Neural progenitor cell (in vitro differentiated cells): Measurements from ENCODE around the gene KLK3. TPM values are rescaled to one million over a fixed set of nuclear protein-coding genes. Genes with fewer than 3 reads are reported as not detected.

Source experiments
- DNase-seq: peaks from one replicate; pipeline ENCODE4 v3.0.0-alpha.2; 2016; ENCODE audit warnings: low spot score
- H2AFZ ChIP-seq: fragments of 200-600 bp; sonication (generic); replicated peaks from 2 replicates; pipeline ENCODE4 v1.6.1; 2016; ENCODE audit warnings: antibody characterized with exemption
- H3F3A ChIP-seq: fragments of 200-600 bp; sonication (generic); 2 replicates; pipeline ENCODE4 v1.6.1; 2016; ENCODE audit warnings: antibody characterized with exemption, low read depth
- H3K27ac ChIP-seq: fragments of 200-600 bp; sonication (generic); 2 replicates; pipeline ENCODE4 v1.5.1; 2016; ENCODE audit warnings: mild to moderate bottlenecking
- H3K27me3 ChIP-seq: fragments of 200-600 bp; sonication (generic); 2 replicates; pipeline ENCODE4 v1.6.1; 2016; ENCODE audit warnings: mild to moderate bottlenecking, moderate library complexity
- H3K36me3 ChIP-seq: fragments of 200-600 bp; sonication (generic); 2 replicates; pipeline ENCODE4 v1.5.1; 2016
- H3K4me1 ChIP-seq: fragments of 200-600 bp; sonication (generic); 2 replicates; pipeline ENCODE4 v1.6.1; 2016; ENCODE audit warnings: mixed run types
- H3K4me2 ChIP-seq: fragments of 200-600 bp; sonication (generic); 2 replicates; pipeline ENCODE4 v1.6.1; 2016
- H3K4me3 ChIP-seq: fragments of 200-600 bp; sonication (generic); 2 replicates; pipeline ENCODE4 v1.5.1; 2016
- H3K79me2 ChIP-seq: fragments of 200-600 bp; sonication (generic); 2 replicates; pipeline ENCODE4 v1.6.1; 2016; ENCODE audit warnings: low read depth
- H3K9ac ChIP-seq: fragments of 200-600 bp; sonication (generic); 2 replicates; pipeline ENCODE4 v1.6.1; 2016
- H3K9me3 ChIP-seq: fragments of 200-600 bp; sonication (generic); 2 replicates; pipeline ENCODE4 v1.5.1; 2016; ENCODE audit warnings: low read depth
- H4K20me1 ChIP-seq: fragments of 200-600 bp; sonication (generic); 2 replicates; pipeline ENCODE4 v1.6.1; 2016; ENCODE audit warnings: low read depth
- H3K27ac Mint-ChIP-seq: 3 replicates; pipeline ENCODE4 v1.8.0; 2021; ENCODE audit warnings: mixed read lengths
- H3K27me3 Mint-ChIP-seq: 2 replicates; pipeline ENCODE4 v1.8.0; 2022; ENCODE audit warnings: low read depth, mild to moderate bottlenecking, inconsistent platforms, moderate library complexity, mixed read lengths; ENCODE audit not compliant: insufficient read depth
- H3K36me3 Mint-ChIP-seq: 3 replicates; pipeline ENCODE4 v1.8.0; 2021; ENCODE audit warnings: mixed read lengths
- H3K4me1 Mint-ChIP-seq: 3 replicates; pipeline ENCODE4 v1.8.0; 2021; ENCODE audit warnings: mixed read lengths
- H3K4me3 Mint-ChIP-seq: 3 replicates; pipeline ENCODE4 v1.8.0; 2021; ENCODE audit warnings: mild to moderate bottlenecking, moderate library complexity, mixed read lengths
- H3K9me3 Mint-ChIP-seq: 3 replicates; pipeline ENCODE4 v1.8.0; 2020; ENCODE audit warnings: mixed read lengths
- CTCF ChIP-seq: fragments of 200-600 bp; sonication (generic); IDR thresholded peaks from 2 replicates; pipeline ENCODE4 v1.5.1; 2017; ENCODE audit warnings: antibody characterized with exemption, mild to moderate bottlenecking
- EZH2 ChIP-seq: fragments of 200-600 bp; sonication (generic); IDR thresholded peaks from 2 replicates; pipeline ENCODE4 v1.6.1; 2017; ENCODE audit warnings: antibody characterized with exemption, mild to moderate bottlenecking, moderate library complexity
- EZH2phosphoT487 ChIP-seq: fragments of 200-600 bp; sonication (generic); IDR thresholded peaks from 2 replicates; pipeline ENCODE4 v1.6.1; 2017; ENCODE audit warnings: antibody characterized with exemption
- total RNA-seq: library from RNA; depleted of rRNA; stranded (reverse); fragments of >200 nt; gene quantifications from 2 replicates; pipeline ENCODE4 v1.2.3, GENCODE V29; 2015; ENCODE audit warnings: low replicate concordance

Gene KLK3
- total RNA-seq, 1 donor from 2014 or later: not detected

- no peak overlapping the region for H3K27ac Mint-ChIP-seq
- no peaks in the 10 kb centered on the region for H3K4me1 Mint-ChIP-seq
- Histone ChIP-seq H2AFZ (no peak overlapping the region), H3K36me3 (no peaks in the 10 kb centered on the region), H3K27ac (no peak overlapping the region), H3F3A (no peaks in the 10 kb centered on the region), H3K9me3 (no peaks in the 10 kb centered on the region), H3K27me3 (peaks cover 46% of the 10 kb centered on the region), H3K9ac (no peak overlapping the region), H3K4me3 (no peak overlapping the region), H3K4me1 (no peaks in the 10 kb centered on the region), H3K4me2 (no peak overlapping the region), H3K79me2 (no peaks in the 10 kb centered on the region), H4K20me1 (no peaks in the 10 kb centered on the region)
- H3K36me3 Mint-ChIP-seq: no peaks in the 10 kb centered on the region
- no peak for TF ChIP-seq CTCF
- no peak for TF ChIP-seq EZH2phosphoT487
- TF ChIP-seq EZH2: no peak
- no peak overlapping the region for H3K4me3 Mint-ChIP-seq
- peaks cover 20% of the 10 kb centered on the region for H3K27me3 Mint-ChIP-seq
- H3K9me3 Mint-ChIP-seq: peaks cover 2% of the 10 kb centered on the region
- DNase-seq: no peak
Measured at GRCh38 chr19:50861010-50861409, 6.3 kb downstream of the KLK3 start.

GRCh38 chr19:50861496-50862286 is 7.0 kb downstream of the KLK3 start:
- peaks cover 2% of the 10 kb centered on the region for H3K9me3 Mint-ChIP-seq
- peaks cover 20% of the 10 kb centered on the region for H3K27me3 Mint-ChIP-seq
- Histone ChIP-seq H3F3A (no peaks in the 10 kb centered on the region), H3K9ac (no peak overlapping the region), H3K27me3 (peaks cover 51% of the 10 kb centered on the region), H4K20me1 (no peaks in the 10 kb centered on the region), H3K27ac (no peak overlapping the region), H3K36me3 (no peaks in the 10 kb centered on the region), H3K4me2 (no peak overlapping the region), H2AFZ (no peak overlapping the region), H3K4me1 (no peaks in the 10 kb centered on the region), H3K4me3 (no peak overlapping the region), H3K79me2 (no peaks in the 10 kb centered on the region), H3K9me3 (no peaks in the 10 kb centered on the region)
- H3K4me3 Mint-ChIP-seq: no peak overlapping the region
- no peak for DNase-seq
- no peak overlapping the region for H3K27ac Mint-ChIP-seq
- H3K36me3 Mint-ChIP-seq: no peaks in the 10 kb centered on the region
- TF ChIP-seq EZH2phosphoT487 (no peak), CTCF (no peak), EZH2 (no peak)
- H3K4me1 Mint-ChIP-seq: no peaks in the 10 kb centered on the region

GRCh38 chr19:50869479-50869878 is 14.8 kb downstream of the KLK3 start:
- H3K4me2 ChIP-seq: no peak overlapping the region
- no peak for DNase-seq
- H3K27me3 ChIP-seq: peaks cover 96% of the 10 kb centered on the region
- no peak overlapping the region for H3K27ac Mint-ChIP-seq
- no peak overlapping the region for H3K4me3 Mint-ChIP-seq
- H3K36me3 Mint-ChIP-seq: no peaks in the 10 kb centered on the region
- H2AFZ ChIP-seq: no peak overlapping the region
- H4K20me1 ChIP-seq: no peaks in the 10 kb centered on the region
- H3K4me3 ChIP-seq: no peak overlapping the region
- H3K9me3 ChIP-seq: no peaks in the 10 kb centered on the region
- no peaks in the 10 kb centered on the region for H3F3A ChIP-seq
- no peaks in the 10 kb centered on the region for H3K4me1 Mint-ChIP-seq
- TF ChIP-seq CTCF: no peak
- TF ChIP-seq EZH2: no peak
- no peak for TF ChIP-seq EZH2phosphoT487
- no peaks in the 10 kb centered on the region for H3K4me1 ChIP-seq
- H3K9ac ChIP-seq: no peak overlapping the region
- H3K27me3 Mint-ChIP-seq: peaks cover 7% of the 10 kb centered on the region
- no peaks in the 10 kb centered on the region for H3K79me2 ChIP-seq
- H3K27ac ChIP-seq: no peak overlapping the region
- H3K9me3 Mint-ChIP-seq: no peaks in the 10 kb centered on the region
- no peaks in the 10 kb centered on the region for H3K36me3 ChIP-seq
